ENCODE measurements around the gene ZIC1.

- TF ChIP-seq POLR2A (IDR thresholded peaks at IDR 0.05) (no peak), CTCF (IDR thresholded peaks at IDR 0.05) (no peak)
Measured at GRCh38 chr3:147412917-147413685, 3.9 kb downstream of the ZIC1 start.
